Activated naive CD8-positive, alpha-beta T cell treated with anti-CD3 and anti-CD28 coated beads, Interleukin-2, amount 50 U/mL, for 24 hours (primary cell): ENCODE measurements around the gene LRCH1.
A peak's percentile ranks its signal among the peaks of the same experiment; 100 is the strongest.

Experiments
- ATAC-seq: fragments of 150-1000 bp; cut with Tn5 transposase; one replicate; pipeline ENCODE4 v1.10.0; 2021
- DNase-seq: peaks from one replicate; pipeline ENCODE4 v3.0.0; 2021
- H3K27ac Mint-ChIP-seq: one replicate; pipeline ENCODE4 v1.8.0; 2021; ENCODE audit warnings: mild to moderate bottlenecking, mixed read lengths
- H3K27me3 Mint-ChIP-seq: one replicate; pipeline ENCODE4 v1.8.0; 2021; ENCODE audit warnings: mixed read lengths
- H3K36me3 Mint-ChIP-seq: one replicate; pipeline ENCODE4 v1.8.0; 2021; ENCODE audit warnings: low read depth, mixed read lengths
- H3K4me1 Mint-ChIP-seq: one replicate; pipeline ENCODE4 v1.8.0; 2021; ENCODE audit warnings: mixed read lengths
- H3K4me3 Mint-ChIP-seq: one replicate; pipeline ENCODE4 v1.8.0; 2021; ENCODE audit warnings: mild to moderate bottlenecking, moderate library complexity, mixed read lengths
- H3K9me3 Mint-ChIP-seq: one replicate; pipeline ENCODE4 v1.8.0; 2021; ENCODE audit warnings: mixed read lengths

The LRCH1 gene

GRCh38 chr13:46654951-46655350 lies 102.0 kb downstream of the LRCH1 start:
- Mint-ChIP-seq H3K4me3 (no peak overlapping the region), H3K9me3 (no peaks in the 10 kb centered on the region), H3K27ac (no peak overlapping the region)

GRCh38 chr13:46655377-46656180 lies 102.6 kb downstream of the LRCH1 start:
- H3K4me3 Mint-ChIP-seq, result no peak overlapping the region
- no peak overlapping the region for H3K27ac Mint-ChIP-seq
- H3K9me3 Mint-ChIP-seq, result no peaks in the 10 kb centered on the region
- peaks cover 8% of the 10 kb centered on the region for H3K36me3 Mint-ChIP-seq
- H3K27me3 Mint-ChIP-seq, result no peaks in the 10 kb centered on the region
- DNase-seq (no peak), ATAC-seq (no peak)
- H3K4me1 Mint-ChIP-seq, result peaks cover 42% of the 10 kb centered on the region

More at GRCh38 chr13:46654951-46655350, 102.0 kb downstream of the LRCH1 start:
- H3K4me1 Mint-ChIP-seq, result peaks cover 49% of the 10 kb centered on the region
- no peaks in the 10 kb centered on the region for H3K27me3 Mint-ChIP-seq
- H3K36me3 Mint-ChIP-seq, result peaks cover 8% of the 10 kb centered on the region
- ATAC-seq, result peak; percentile 47
- no peak for DNase-seq

- peak; percentile 36 for ATAC-seq
- Mint-ChIP-seq H3K4me3 (no peak overlapping the region), H3K27ac (no peak overlapping the region), H3K9me3 (no peaks in the 10 kb centered on the region), H3K27me3 (no peaks in the 10 kb centered on the region), H3K4me1 (peaks cover 35% of the 10 kb centered on the region), H3K36me3 (peaks cover 8% of the 10 kb centered on the region)
- no peak for DNase-seq
Measured at GRCh38 chr13:46656786-46657185, 103.8 kb downstream of the LRCH1 start.

- Mint-ChIP-seq H3K36me3 (peaks cover 3% of the 10 kb centered on the region), H3K27ac (no peak overlapping the region), H3K27me3 (no peaks in the 10 kb centered on the region), H3K4me1 (peaks cover 44% of the 10 kb centered on the region), H3K4me3 (no peak overlapping the region), H3K9me3 (no peaks in the 10 kb centered on the region)
- DNase-seq (no peak), ATAC-seq (no peak)
Measured at GRCh38 chr13:46659413-46660065, 106.6 kb downstream of the LRCH1 start.

GRCh38 chr13:46660416-46660815 lies 107.4 kb downstream of the LRCH1 start:
- Mint-ChIP-seq H3K27ac (no peak overlapping the region), H3K4me3 (no peak overlapping the region), H3K9me3 (no peaks in the 10 kb centered on the region), H3K4me1 (peaks cover 41% of the 10 kb centered on the region), H3K36me3 (peaks cover 3% of the 10 kb centered on the region), H3K27me3 (no peaks in the 10 kb centered on the region)
- ATAC-seq, result no peak
- no peak for DNase-seq

- peaks cover 41% of the 10 kb centered on the region for H3K4me1 Mint-ChIP-seq
- peaks cover 3% of the 10 kb centered on the region for H3K36me3 Mint-ChIP-seq
- ATAC-seq (no peak), DNase-seq (no peak)
- no peak overlapping the region for H3K4me3 Mint-ChIP-seq
- no peaks in the 10 kb centered on the region for H3K9me3 Mint-ChIP-seq
- no peak overlapping the region for H3K27ac Mint-ChIP-seq
- H3K27me3 Mint-ChIP-seq, result no peaks in the 10 kb centered on the region
Measured at GRCh38 chr13:46660857-46661256, 107.9 kb downstream of the LRCH1 start.

- Mint-ChIP-seq H3K4me3 (no peak overlapping the region), H3K27ac (no peak overlapping the region), H3K9me3 (no peaks in the 10 kb centered on the region), H3K27me3 (no peaks in the 10 kb centered on the region), H3K36me3 (peaks cover 3% of the 10 kb centered on the region), H3K4me1 (peaks cover 44% of the 10 kb centered on the region)
- no peak for DNase-seq
- no peak for ATAC-seq
Measured at GRCh38 chr13:46662690-46663089, 109.7 kb downstream of the LRCH1 start.

- Mint-ChIP-seq H3K4me3 (no peak overlapping the region), H3K27ac (no peak overlapping the region), H3K4me1 (peaks cover 46% of the 10 kb centered on the region)
Measured at GRCh38 chr13:46663206-46664037, 110.5 kb downstream of the LRCH1 start.

GRCh38 chr13:46664195-46664594 lies 111.2 kb downstream of the LRCH1 start:
- Mint-ChIP-seq H3K9me3 (no peaks in the 10 kb centered on the region), H3K36me3 (peaks cover 8% of the 10 kb centered on the region), H3K4me3 (no peak overlapping the region), H3K27me3 (no peaks in the 10 kb centered on the region), H3K4me1 (peaks cover 52% of the 10 kb centered on the region), H3K27ac (no peak overlapping the region)
- DNase-seq, result no peak
- no peak for ATAC-seq

More at GRCh38 chr13:46663206-46664037, 110.5 kb downstream of the LRCH1 start:
- DNase-seq, result no peak
- Mint-ChIP-seq H3K27me3 (no peaks in the 10 kb centered on the region), H3K9me3 (no peaks in the 10 kb centered on the region), H3K36me3 (peaks cover 3% of the 10 kb centered on the region)
- ATAC-seq, result no peak

GRCh38 chr13:46665248-46665632 lies 112.3 kb downstream of the LRCH1 start:
- peaks cover 52% of the 10 kb centered on the region for H3K4me1 Mint-ChIP-seq
- H3K27ac Mint-ChIP-seq, result peak overlapping the region; percentile 87
- ATAC-seq (no peak), DNase-seq (no peak)
- H3K4me3 Mint-ChIP-seq, result no peak overlapping the region
- H3K27me3 Mint-ChIP-seq, result no peaks in the 10 kb centered on the region
- peaks cover 5% of the 10 kb centered on the region for H3K36me3 Mint-ChIP-seq
- H3K9me3 Mint-ChIP-seq, result no peaks in the 10 kb centered on the region

GRCh38 chr13:46665633-46666482 lies 112.9 kb downstream of the LRCH1 start:
- no peak for DNase-seq
- Mint-ChIP-seq H3K27me3 (no peaks in the 10 kb centered on the region), H3K4me3 (no peak overlapping the region), H3K36me3 (peaks cover 5% of the 10 kb centered on the region), H3K9me3 (no peaks in the 10 kb centered on the region), H3K4me1 (peaks cover 52% of the 10 kb centered on the region), H3K27ac (peak overlapping the region; percentile 87)
- ATAC-seq, result peak; percentile 48

GRCh38 chr13:46666727-46667456 lies 113.9 kb downstream of the LRCH1 start:
- H3K9me3 Mint-ChIP-seq, result no peaks in the 10 kb centered on the region
- H3K27me3 Mint-ChIP-seq, result no peaks in the 10 kb centered on the region
- peaks cover 58% of the 10 kb centered on the region for H3K4me1 Mint-ChIP-seq
- H3K36me3 Mint-ChIP-seq, result peaks cover 7% of the 10 kb centered on the region
- DNase-seq (no peak), ATAC-seq (no peak)
- peak overlapping the region; percentile 63 for H3K4me3 Mint-ChIP-seq
- peak overlapping the region; percentile 87 for H3K27ac Mint-ChIP-seq

GRCh38 chr13:46667687-46668281 lies 114.8 kb downstream of the LRCH1 start:
- DNase-seq (no peak), ATAC-seq (peak; percentile 61)
- peaks cover 13% of the 10 kb centered on the region for H3K36me3 Mint-ChIP-seq
- peak overlapping the region; percentile 88 for H3K27ac Mint-ChIP-seq
- no peaks in the 10 kb centered on the region for H3K9me3 Mint-ChIP-seq
- H3K27me3 Mint-ChIP-seq, result no peaks in the 10 kb centered on the region
- peaks cover 57% of the 10 kb centered on the region for H3K4me1 Mint-ChIP-seq
- H3K4me3 Mint-ChIP-seq, result peak overlapping the region; percentile 83
